NCI-H2227 treated with DMSO at 0.1 percent for 48 hours (cell line): ENCODE results near the gene SNX20.
A peak's percentile ranks its signal among the peaks of the same experiment; 100 is the strongest.

Experiments used
- DNase-seq: peaks from one replicate; lab custom pipeline; 2025; lab: John Stamatoyannopoulos, UW

Gene SNX20, protein sequence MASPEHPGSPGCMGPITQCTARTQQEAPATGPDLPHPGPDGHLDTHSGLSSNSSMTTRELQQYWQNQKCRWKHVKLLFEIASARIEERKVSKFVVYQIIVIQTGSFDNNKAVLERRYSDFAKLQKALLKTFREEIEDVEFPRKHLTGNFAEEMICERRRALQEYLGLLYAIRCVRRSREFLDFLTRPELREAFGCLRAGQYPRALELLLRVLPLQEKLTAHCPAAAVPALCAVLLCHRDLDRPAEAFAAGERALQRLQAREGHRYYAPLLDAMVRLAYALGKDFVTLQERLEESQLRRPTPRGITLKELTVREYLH

DNA sequence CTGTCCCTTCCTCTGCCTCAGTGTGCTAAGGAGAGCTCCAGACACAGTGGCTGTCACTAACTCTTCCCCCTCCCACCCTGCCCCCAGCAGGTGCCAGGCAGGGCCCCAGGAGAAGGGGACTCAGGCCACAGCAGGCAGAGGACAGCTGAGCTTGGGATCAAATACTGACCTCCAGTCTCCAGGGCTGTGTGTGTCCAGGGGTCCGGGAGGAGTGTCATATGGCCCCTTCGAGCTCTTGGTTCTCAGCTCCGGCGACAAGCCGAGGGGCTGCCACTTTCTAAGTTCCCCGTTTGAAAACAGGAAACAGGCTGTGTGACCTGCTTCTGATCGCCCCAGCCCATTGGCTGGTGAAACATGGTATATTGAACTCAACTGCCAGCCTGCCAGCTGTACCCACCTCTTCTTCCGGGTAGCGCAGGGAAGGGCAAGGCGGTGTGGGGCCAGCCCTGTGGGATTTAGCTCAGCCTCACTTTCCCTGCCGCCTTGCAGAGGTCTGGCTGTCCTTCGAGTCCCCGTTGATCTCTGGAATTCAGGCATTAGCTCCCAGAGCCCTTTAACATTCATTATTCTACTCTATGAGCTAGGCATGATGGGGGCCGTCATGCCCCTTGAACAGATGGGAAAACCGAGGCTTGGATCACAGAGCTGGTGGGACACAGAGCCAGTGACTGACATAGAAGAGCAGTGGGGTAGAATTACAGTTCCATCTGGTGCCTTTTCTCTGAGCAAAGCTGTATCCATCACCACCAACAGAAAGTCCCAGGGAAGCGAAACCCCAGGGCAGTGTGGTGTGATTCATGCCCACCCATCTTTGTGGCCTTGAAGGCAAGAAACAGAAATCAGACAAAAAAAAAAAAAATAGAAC, at the start of gene SNX20:
TSS of gene SNX20 (minus strand) at position 292 of the 865 bp plus-strand sequence. CDS start 3,786 bp downstream, outside the sequence.
- DNase-seq = no peak

DNA sequence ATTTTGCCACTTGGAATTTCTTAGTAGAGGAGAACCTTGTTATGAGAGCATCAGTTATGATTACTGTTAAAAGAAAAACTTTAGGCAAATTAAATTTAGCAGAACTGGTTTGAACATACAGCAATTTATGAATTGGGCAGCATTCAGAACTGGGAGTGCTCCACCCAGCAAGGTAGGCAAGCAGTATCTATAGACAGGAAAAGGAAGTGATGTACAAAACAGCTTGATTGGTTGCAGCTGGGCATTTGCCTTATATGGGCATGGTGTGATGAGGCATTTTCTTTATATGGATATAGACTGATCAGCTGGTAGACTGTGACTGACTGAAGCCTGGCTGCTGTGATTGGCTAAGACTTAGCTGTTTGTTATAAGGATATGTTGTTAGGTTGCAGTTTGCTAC, 43.2 kb upstream of the SNX20 start:
- no peak for DNase-seq

DNA sequence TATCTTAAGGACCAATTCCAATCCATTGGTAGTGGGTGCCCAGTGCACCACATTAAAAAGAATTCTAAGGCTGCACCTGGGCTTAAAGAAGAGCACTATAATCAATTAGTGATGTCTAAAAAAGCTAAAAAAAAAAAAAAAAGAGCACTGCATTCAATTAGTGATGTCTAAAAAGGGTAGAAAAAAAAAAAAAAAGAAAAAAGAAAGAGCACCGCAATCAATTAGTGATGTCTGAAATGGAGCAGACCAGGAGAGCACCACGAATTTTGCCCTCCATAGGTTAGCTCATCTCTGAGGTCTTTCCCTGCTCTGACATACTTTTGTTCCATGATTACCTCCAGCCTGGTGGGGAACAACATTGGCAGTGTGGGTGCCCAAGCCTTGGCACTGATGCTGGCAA, 41.8 kb upstream of the SNX20 start:
- no peak for DNase-seq

DNA sequence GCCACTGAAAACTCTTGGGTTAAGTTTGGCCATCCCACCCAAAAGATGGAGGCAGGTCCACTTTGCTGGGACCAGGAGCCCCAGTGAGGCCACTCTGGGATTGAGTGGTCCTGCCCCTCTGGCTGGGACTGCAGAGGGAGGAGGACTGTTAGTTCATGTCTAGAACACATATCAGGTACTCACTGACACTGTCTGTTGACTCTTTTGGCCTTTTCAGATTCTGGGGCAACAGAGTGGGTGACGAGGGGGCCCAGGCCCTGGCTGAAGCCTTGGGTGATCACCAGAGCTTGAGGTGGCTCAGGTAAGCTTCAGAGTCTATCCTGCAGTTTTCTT, 41.3 kb upstream of the SNX20 start:
- DNase-seq = no peak

DNA sequence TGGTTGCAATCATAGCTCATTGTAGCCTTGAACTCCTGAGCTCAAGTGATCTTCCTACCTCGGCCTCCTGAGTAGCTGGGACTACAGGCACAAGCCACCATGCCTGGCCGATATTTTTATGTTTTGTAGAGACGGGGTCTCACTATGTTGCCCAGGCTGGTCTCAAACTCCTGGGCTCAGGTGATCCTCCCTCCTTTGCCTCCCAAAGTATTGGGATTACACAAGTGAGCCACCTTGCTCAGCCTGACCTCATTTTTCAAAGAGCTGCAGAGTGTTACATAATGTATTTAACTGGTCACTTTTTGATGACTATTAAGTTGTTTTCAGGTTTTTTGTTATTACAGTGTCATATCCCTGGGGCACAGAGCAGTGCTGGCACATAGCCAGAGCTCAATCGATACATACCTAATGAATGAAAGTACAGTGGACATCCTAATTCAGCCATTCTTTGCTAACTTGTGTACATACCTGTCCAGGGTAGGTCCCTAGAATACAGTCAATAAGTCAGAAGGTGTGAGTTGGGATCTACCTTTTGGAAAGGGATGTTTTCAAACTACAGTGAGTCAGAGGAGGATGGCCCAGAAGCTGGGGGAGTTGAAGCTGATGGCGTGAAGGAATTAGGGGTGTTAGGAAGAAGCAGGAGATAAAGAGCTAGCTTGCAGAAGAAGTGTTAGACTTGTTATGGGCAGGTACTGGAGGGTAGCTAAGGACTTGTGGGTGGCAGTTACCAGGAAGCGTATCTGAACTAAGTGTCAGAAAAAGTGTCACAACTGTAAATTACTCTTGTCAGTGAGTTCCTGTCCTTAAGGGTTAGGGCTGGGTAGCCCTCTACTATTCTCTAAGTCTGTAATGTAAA, 40.7 kb upstream of the SNX20 start:
- no peak for DNase-seq

DNA sequence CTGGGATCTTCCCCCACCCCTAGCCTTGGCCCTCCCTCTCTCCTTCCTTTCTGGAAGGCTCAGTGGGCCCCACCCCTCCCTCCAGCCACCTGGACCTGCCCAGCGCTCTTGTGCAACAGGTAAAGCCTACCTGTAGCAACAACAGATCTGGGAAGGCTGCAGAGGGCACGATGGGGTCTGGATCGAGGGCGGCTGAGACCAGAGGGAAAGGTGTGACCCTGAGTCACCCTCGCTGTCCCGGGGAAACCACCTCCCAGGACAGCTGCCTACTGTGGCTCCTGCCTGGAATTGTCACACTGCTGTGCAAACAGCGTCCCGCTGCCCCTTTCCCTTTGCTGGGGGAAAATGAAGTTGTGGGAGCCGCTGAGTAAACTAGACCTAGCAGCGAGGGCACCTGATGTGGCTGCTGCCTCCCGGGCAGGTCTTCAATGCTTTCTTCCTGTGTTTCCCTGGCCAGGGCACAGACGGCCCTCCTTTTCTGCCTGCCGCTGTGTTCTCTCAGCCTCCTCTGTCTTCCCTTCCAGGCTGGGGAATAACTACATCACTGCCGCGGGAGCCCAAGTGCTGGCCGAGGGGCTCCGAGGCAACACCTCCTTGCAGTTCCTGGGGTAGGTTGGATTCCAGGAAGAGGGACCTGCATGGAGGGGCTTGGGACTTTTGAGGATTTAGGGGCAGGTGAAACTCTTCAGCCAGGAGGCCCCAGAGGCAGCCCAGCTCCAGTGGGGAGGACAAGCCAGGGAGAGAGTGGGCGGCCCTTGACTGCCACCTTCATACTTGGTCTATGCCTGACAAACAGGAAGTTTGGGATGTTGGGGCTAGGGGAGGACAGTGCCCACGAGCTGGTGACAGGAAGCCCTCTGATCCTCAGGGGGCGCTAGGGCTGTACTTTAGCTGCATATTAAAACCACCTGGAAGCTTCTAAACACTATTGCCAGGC, 38.6 kb upstream of the SNX20 start:
- no peak for DNase-seq

DNA sequence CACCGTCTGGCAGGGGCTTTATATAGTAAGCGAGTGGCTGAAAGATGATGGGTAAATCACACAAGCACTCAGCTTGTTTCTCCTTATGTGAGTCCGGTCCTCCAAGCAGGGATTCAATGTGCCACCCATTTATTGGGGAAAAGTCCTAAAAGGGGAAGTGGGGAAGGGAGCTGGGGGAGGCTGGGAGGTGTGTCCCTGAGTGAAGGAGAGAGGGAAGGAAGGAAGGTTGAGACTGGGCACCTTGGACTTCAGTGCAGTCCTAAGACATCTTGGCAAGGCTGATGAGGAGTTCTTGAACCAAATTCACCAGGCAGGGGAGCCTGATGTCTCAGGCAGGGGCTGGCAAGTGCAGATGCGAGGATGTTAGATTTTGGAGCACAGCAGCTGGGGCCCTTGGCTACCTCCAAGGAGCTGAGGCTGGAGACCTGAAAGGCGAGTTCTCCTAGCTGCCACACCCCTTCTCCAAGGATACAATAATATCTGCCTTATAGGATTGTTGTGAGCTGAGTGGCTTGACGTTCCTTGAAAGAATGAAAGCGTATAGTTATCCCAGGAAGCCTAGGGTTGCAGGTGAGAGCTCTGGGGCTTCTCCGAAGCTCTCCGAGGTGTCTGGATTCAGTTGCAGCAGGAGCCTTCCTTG, 37.8 kb upstream of the SNX20 start:
- DNase-seq = no peak

DNA sequence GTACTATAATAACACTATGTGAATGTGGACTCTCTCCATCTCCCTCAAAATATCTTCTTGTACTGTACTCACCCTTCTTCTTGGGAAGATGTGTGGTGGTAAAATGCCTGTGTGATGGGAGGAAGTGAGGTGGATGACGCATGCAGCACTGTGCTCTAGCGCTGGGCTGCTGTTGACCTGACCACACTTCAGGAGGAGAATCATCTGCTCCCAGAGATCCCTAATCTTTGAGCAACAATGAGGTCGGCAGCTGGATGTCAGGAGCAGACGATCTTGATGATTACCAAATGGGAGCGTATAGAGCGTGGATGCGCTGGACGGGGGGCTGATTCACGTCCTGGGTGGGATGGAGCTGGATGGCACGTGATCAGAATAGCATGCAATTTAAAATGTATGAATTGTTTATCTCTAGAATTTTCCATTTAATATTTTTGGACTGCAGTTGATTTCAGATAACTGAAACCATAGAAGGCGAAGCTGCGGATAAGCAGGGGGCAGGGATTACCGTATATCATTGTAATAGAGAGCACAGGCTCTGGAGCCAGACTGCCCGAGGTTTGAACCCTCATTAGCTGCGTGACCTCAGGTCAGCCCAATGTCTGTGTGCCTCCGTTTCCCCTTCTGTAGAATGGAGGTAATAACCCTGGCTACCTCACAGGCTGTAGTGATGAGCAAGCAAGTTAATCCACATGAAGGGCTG, 37.1 kb upstream of the SNX20 start:
- DNase-seq = no peak

DNA sequence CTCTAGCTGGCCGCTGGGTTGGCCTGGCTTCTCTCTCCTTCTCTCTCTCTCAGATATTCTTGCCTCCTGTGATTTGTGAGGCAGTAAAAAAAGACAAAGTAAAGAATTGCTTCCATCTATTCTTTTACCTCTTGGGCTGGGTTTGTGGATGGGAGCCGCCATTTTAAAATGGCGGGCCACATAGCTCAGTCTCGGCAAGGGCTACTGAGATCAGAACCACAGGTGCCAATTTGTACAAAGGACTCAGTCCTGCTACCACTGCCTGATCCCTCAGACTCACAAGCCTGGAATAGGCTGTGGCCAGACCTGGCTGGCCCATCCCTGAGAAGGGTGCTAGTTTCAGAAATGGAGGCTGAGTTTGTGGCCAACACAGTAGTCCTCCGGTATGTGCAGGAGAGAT, 36.4 kb upstream of the SNX20 start:
- no peak for DNase-seq

DNA sequence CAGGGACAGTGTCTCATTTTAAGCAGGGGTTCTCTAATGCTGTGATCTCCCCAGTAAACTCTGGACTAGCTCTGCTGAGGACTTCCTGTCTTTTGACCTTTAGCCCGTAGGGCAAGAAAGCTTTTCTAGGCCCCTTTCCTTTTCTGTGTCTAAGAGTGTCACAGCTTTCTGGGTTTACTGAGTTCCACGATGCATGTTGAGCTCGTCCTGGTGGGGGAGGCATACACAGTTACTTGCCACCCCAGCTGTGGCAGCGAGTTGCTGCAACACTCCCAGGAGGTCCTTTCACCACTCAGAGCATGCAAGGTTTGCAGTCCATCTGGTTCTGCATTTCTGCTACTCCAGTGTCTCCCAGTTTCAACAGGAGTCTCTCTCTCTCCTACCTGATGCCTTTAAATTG, 36.0 kb upstream of the SNX20 start:
- no peak for DNase-seq

DNA sequence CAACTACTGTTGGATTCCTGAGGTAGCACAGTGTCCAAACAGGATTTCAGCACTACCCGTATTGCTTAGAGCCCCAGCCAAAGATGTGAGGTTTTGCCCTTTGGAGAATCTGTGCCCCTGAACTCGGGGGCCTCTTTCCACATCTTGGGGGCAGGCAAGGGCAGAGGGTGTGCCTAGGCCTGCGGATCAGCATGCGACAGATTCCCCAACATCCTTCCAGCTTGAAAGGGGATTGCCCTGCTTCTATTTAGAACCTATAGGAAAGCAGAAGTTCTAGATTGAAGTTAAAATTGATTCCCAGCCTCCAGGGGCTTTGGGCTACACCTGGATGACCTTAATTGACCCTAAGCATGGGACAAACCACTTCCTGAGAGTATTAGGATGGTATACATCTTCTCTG, 31.8 kb upstream of the SNX20 start:
- no peak for DNase-seq

DNA sequence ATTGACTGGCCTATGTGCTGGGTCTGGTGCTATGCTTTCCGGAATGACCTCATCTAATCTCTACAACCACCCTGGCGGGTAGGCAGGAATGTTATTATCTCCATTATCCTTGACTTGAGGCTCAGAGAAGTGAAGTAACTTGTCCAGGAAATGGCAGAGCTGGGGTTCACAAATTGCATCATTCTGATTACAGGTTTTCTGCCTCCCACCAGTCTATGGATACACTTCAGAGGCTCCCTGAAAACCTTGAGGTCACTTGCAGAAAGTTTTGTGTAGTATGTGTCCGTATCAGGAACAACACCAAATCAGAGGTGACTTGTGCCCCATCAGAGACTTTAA, 31.4 kb upstream of the SNX20 start:
- peak; percentile 7 for DNase-seq

DNA sequence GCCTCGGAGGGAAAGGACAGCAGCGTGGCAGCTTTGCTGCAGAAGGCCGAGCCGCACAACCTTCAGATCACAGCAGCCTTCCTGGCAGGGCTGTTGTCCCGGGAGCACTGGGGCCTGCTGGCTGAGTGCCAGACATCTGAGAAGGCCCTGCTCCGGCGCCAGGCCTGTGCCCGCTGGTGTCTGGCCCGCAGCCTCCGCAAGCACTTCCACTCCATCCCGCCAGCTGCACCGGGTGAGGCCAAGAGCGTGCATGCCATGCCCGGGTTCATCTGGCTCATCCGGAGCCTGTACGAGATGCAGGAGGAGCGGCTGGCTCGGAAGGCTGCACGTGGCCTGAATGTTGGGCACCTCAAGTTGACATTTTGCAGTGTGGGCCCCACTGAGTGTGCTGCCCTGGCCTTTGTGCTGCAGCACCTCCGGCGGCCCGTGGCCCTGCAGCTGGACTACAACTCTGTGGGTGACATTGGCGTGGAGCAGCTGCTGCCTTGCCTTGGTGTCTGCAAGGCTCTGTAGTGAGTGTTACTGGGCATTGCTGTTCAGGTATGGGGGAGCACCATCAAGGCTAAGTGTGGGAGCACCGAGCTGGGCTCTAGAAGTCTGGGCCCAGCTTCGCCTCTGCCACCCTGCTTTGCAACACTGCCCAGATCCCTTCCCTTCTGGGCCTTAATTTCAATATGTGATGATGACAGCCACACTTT, 30.9 kb upstream of the SNX20 start:
- DNase-seq = peak; percentile 8

DNA sequence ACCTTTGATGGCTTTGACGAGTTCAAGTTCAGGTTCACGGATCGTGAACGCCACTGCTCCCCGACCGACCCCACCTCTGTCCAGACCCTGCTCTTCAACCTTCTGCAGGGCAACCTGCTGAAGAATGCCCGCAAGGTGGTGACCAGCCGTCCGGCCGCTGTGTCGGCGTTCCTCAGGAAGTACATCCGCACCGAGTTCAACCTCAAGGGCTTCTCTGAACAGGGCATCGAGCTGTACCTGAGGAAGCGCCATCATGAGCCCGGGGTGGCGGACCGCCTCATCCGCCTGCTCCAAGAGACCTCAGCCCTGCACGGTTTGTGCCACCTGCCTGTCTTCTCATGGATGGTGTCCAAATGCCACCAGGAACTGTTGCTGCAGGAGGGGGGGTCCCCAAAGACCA, 29.9 kb upstream of the SNX20 start:
- DNase-seq = no peak

DNA sequence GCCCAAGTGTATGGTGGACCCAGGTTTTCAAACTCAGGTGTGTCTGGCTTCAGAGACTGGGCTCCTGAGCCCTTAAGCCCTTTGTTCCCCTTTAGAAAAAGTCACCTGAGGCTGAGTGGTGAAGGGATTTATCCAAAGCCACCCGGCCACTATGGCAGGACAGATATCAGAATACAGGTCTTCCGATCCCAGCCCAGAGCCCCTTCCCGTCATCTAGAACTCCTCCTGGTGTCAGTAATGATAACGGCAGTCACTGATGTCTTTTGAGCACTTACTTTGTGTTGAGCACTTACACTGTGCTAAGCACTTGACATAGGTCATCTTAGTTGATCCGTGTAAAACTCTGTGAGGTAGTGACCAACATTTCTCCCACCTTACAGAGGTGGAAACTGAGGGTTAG, 28.9 kb upstream of the SNX20 start:
- no peak for DNase-seq

DNA sequence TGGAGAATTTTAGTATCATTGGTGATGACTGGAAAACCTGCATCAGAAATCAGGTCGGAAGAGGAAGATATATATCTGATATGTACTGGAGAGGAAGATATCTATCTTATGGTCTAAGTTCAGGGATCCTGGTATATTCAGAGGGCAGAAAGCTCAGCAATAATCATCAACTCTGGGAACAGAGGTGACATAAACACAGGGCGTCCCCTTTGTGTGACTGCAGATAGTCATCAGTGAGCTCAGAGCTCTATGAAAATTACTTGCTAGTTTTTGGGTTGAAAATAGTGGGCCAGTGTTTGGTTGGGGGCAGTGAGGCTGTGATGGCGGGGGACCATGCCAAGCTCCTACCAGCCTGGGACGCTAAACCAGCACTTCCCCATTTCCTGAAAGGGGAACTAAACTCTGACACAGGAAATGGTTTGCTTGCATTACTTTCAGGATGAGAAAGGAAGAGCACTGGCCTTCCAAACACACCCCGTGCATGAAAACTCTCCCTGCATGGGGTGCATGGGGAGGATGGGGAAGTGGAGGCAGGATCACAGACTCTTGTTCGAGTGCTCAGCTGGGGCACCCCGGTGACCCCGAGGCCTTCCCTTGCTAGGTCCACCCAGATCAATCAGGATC, 28.1 kb upstream of the SNX20 start:
- no peak for DNase-seq

DNA sequence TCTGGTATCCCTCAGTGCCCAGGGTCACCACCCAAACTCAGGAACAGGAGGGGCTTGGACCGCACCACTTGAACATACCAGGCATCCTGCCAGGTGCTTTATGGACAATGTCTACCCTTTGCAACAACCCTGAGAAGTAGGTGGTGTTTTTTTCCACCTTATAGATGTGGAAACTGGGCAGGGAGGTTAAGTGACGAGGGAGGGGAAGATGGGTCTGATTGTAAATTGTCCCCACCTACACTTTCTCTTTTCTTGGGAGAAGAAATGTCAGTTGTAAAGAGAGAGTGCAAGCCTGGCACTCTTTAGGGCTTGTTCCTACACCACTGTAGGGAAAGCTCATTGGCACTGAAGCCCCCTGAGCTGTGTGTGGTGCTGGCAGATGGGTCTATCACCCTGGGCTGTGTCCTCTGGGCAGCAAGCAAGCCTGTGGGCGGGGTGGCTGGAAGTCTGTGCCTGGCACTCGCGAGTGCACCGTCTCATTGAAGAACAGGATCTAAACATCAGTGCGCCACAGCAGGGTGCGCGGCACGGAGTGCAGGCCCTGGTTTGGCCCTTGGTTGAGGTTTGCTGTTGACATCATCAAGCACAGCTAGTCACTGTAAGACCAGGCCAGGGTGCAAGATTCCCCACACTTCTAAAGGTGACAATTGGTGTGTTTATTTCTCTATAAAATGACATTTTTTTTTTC, 27.4 kb upstream of the SNX20 start:
- DNase-seq = no peak

DNA sequence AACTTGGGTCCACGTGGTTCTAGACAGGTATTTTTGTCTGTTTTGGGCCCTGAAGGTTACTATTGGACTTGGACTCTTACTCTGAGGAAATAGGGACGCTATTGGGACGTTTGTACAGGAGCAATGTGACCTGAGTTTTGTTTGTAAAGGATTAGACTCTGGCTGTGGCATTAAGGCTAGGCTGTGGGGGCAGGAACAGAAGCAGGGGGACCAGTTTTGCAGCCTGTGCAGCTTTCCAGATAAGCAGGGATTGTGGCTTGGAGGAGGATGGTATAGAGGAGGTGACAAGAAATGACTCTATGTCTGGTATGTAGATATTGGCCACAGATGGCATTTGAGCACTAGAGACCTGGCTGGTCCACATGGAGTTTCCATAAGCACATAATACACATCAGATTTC, 25.1 kb upstream of the SNX20 start:
- no peak for DNase-seq
